Trophoblast cell (in vitro differentiated cells and primary cell): ENCODE results near the gene AKAP8.

Experiments used
- DNase-seq, 2 donors: peaks; one replicate each; pipeline ENCODE4 v3.0.0-alpha.2; 2016
- H2AFZ ChIP-seq: 2 replicates; pipeline ENCODE4 v1.6.1; 2013; ENCODE audit warnings: low read length, moderate library complexity, mild to moderate bottlenecking; ENCODE audit not compliant: insufficient read depth, poor library complexity
- H2AK5ac ChIP-seq: 2 replicates; pipeline ENCODE4 v1.6.1; 2013; ENCODE audit warnings: mild to moderate bottlenecking, low read length
- H2BK120ac ChIP-seq: 2 replicates; pipeline ENCODE4 v1.6.1; 2013; ENCODE audit warnings: low read length, mild to moderate bottlenecking, moderate library complexity; ENCODE audit not compliant: insufficient read depth, poor library complexity
- H2BK12ac ChIP-seq: 2 replicates; pipeline ENCODE4 v1.6.1; 2013; ENCODE audit warnings: mild to moderate bottlenecking, low read length, moderate library complexity
- H2BK5ac ChIP-seq: 2 replicates; pipeline ENCODE4 v1.6.1; 2013; ENCODE audit warnings: low read length, low read depth, moderate library complexity, mild to moderate bottlenecking; ENCODE audit not compliant: poor library complexity
- H3K14ac ChIP-seq: 2 replicates; pipeline ENCODE4 v1.6.1; 2013; ENCODE audit warnings: mild to moderate bottlenecking, low read length
- H3K18ac ChIP-seq: 2 replicates; pipeline ENCODE4 v1.6.1; 2013; ENCODE audit warnings: mild to moderate bottlenecking, low read length
- H3K23ac ChIP-seq: 2 replicates; pipeline ENCODE4 v1.6.1; 2013; ENCODE audit warnings: low read length
- H3K27ac ChIP-seq: 2 replicates; pipeline ENCODE4 v1.5.1; 2013; ENCODE audit warnings: low read depth, mild to moderate bottlenecking, inconsistent platforms, low read length, moderate library complexity
- H3K27me3 ChIP-seq: 2 replicates; pipeline ENCODE4 v1.6.1; 2013; ENCODE audit warnings: inconsistent platforms, mild to moderate bottlenecking, low read length, moderate library complexity; ENCODE audit not compliant: insufficient read depth
- H3K36me3 ChIP-seq, 2 experiments: 1 replicate in 1 of 2; 2 replicates in 1 of 2; pipeline ENCODE4 v1.6.1; 2013; ENCODE audit warnings: low read length in 2 of 2, mild to moderate bottlenecking in 2 of 2, moderate library complexity in 1 of 2; ENCODE audit not compliant: insufficient read depth in 2 of 2, control insufficient read depth in 1 of 2
- H3K4ac ChIP-seq: 2 replicates; pipeline ENCODE4 v1.6.1; 2013; ENCODE audit warnings: low read depth, mild to moderate bottlenecking, low read length, moderate library complexity
- H3K4me1 ChIP-seq, 2 experiments: 1 replicate in 1 of 2; 2 replicates in 1 of 2; pipeline ENCODE4 v1.6.1; 2013; ENCODE audit warnings: low read length in 2 of 2, mild to moderate bottlenecking in 2 of 2, moderate library complexity in 1 of 2; ENCODE audit not compliant: insufficient read depth in 2 of 2, control insufficient read depth in 1 of 2
- H3K4me2 ChIP-seq: 2 replicates; pipeline ENCODE4 v1.6.1; 2013; ENCODE audit warnings: inconsistent platforms, mild to moderate bottlenecking, low read length, moderate library complexity
- H3K4me3 ChIP-seq: 2 replicates; pipeline ENCODE4 v1.5.1; 2013; ENCODE audit warnings: mild to moderate bottlenecking, low read depth, low read length, inconsistent platforms
- H3K79me1 ChIP-seq: one replicate; pipeline ENCODE4 v1.6.1; 2013; ENCODE audit warnings: low read length
- H3K79me2 ChIP-seq: 2 replicates; pipeline ENCODE4 v1.6.1; 2013; ENCODE audit warnings: low read length, mild to moderate bottlenecking; ENCODE audit not compliant: control insufficient read depth, insufficient read depth, poor library complexity
- H3K9ac ChIP-seq: 2 replicates; pipeline ENCODE4 v1.6.1; 2013; ENCODE audit warnings: mild to moderate bottlenecking, low read length
- H3K9me3 ChIP-seq: 2 replicates; pipeline ENCODE4 v1.6.1; 2013; ENCODE audit warnings: low read depth, mild to moderate bottlenecking, control low read depth, inconsistent platforms, low read length; ENCODE audit not compliant: insufficient read depth
- H4K12ac ChIP-seq: 2 replicates; pipeline ENCODE4 v1.6.1; 2013; ENCODE audit warnings: low read depth, mild to moderate bottlenecking, low read length, moderate library complexity
- H4K8ac ChIP-seq: 2 replicates; pipeline ENCODE4 v1.6.1; 2013; ENCODE audit warnings: low read depth, mild to moderate bottlenecking, low read length, moderate library complexity
- H4K91ac ChIP-seq: one replicate; pipeline ENCODE4 v1.6.1; 2013; ENCODE audit warnings: low read depth, mild to moderate bottlenecking, low read length, moderate library complexity
- WGBS: extraction: QIAGEN DNeasy Blood & Tissue Kit; methylation state at CpG from one replicate; pipeline ENCODE4 v1.1.7; 2013; ENCODE audit warnings: missing lambda C conversion rate; ENCODE audit not compliant: insufficient read length, insufficient coverage; ENCODE audit errors: extremely low coverage; 5-methylcytosine and 5-hydroxymethylcytosine counted together

The AKAP8 gene

GRCh38 chr19:15358918-15359317 is 20.7 kb downstream of the AKAP8 start:
- no peak overlapping the region for H4K12ac ChIP-seq
- no peaks in the 10 kb centered on the region for H3K79me1 ChIP-seq
- H3K79me2 ChIP-seq, result no peaks in the 10 kb centered on the region
- no peak overlapping the region for H3K4me3 ChIP-seq
- H3K4me2 ChIP-seq, result no peak overlapping the region
- H3K9ac ChIP-seq, result no peak overlapping the region
- no peak overlapping the region for H3K27ac ChIP-seq
- no peak overlapping the region for H2BK120ac ChIP-seq
- H2AFZ ChIP-seq, result no peak overlapping the region
- no peak overlapping the region for H3K23ac ChIP-seq
- H3K18ac ChIP-seq, result no peak overlapping the region
- no peaks in the 10 kb centered on the region for H3K9me3 ChIP-seq
- H3K27me3 ChIP-seq, result no peaks in the 10 kb centered on the region
- no peaks in the 10 kb centered on the region for H3K4me1 ChIP-seq
- H3K36me3 ChIP-seq, result peaks cover 63 to 67% of the 10 kb centered on the region in 2 experiments
- H3K14ac ChIP-seq, result no peak overlapping the region
- H4K8ac ChIP-seq, result no peak overlapping the region
- no CpG with 5 or more reads among the region's 3 CpGs for WGBS
- H4K91ac ChIP-seq, result no peak overlapping the region
- DNase-seq, result no peak
- H2AK5ac ChIP-seq, result no peak overlapping the region
- H3K4ac ChIP-seq, result no peak overlapping the region
- H2BK5ac ChIP-seq, result no peak overlapping the region
- H2BK12ac ChIP-seq, result no peak overlapping the region

GRCh38 chr19:15357906-15358305 is 21.7 kb downstream of the AKAP8 start:
- Histone ChIP-seq H3K9ac (no peak overlapping the region), H3K14ac (no peak overlapping the region), H3K27ac (no peak overlapping the region), H4K8ac (no peak overlapping the region), H2BK12ac (no peak overlapping the region), H3K4me1 (no peaks in the 10 kb centered on the region), H3K18ac (no peak overlapping the region), H4K91ac (no peak overlapping the region), H3K9me3 (no peaks in the 10 kb centered on the region), H2AFZ (no peak overlapping the region), H3K4ac (no peak overlapping the region), H2BK5ac (no peak overlapping the region), H3K79me2 (no peaks in the 10 kb centered on the region), H4K12ac (no peak overlapping the region), H3K23ac (no peak overlapping the region), H3K79me1 (no peaks in the 10 kb centered on the region), H3K36me3 (peaks cover 65 to 73% of the 10 kb centered on the region in 2 experiments), H3K27me3 (no peaks in the 10 kb centered on the region), H2AK5ac (no peak overlapping the region), H3K4me2 (no peak overlapping the region), H3K4me3 (no peak overlapping the region), H2BK120ac (no peak overlapping the region)
- no CpG with 5 or more reads among the region's 4 CpGs for WGBS
- DNase-seq, result no peak

- Histone ChIP-seq H3K4ac (no peak overlapping the region), H3K4me2 (no peak overlapping the region), H3K23ac (no peak overlapping the region), H3K18ac (no peak overlapping the region), H3K4me1 (no peaks in the 10 kb centered on the region), H3K79me1 (no peaks in the 10 kb centered on the region), H3K27me3 (no peaks in the 10 kb centered on the region), H3K36me3 (peaks cover 44 to 54% of the 10 kb centered on the region in 2 experiments), H3K79me2 (no peaks in the 10 kb centered on the region), H4K12ac (peak overlapping the region; percentile 17), H3K14ac (no peak overlapping the region), H4K91ac (no peak overlapping the region), H3K27ac (no peak overlapping the region), H2BK12ac (no peak overlapping the region), H2AK5ac (no peak overlapping the region), H3K9me3 (no peaks in the 10 kb centered on the region), H2BK5ac (no peak overlapping the region), H3K9ac (no peak overlapping the region), H2AFZ (no peak overlapping the region), H4K8ac (no peak overlapping the region), H3K4me3 (no peak overlapping the region), H2BK120ac (no peak overlapping the region)
- no peak for DNase-seq
- WGBS, result no CpG with 5 or more reads among the region's 27 CpGs
These were observed 24.9 kb downstream of the AKAP8 start for GRCh38 chr19:15354566-15355296.

GRCh38 chr19:15353908-15354307 is 25.7 kb downstream of the AKAP8 start:
- Histone ChIP-seq H4K8ac (no peak overlapping the region), H3K18ac (no peak overlapping the region), H2AK5ac (no peak overlapping the region), H4K12ac (no peak overlapping the region), H2BK5ac (no peak overlapping the region), H3K14ac (no peak overlapping the region), H3K36me3 (peaks cover 42 to 45% of the 10 kb centered on the region in 2 experiments), H3K27me3 (no peaks in the 10 kb centered on the region), H2AFZ (no peak overlapping the region), H3K4ac (no peak overlapping the region), H2BK120ac (no peak overlapping the region), H3K9ac (no peak overlapping the region), H2BK12ac (no peak overlapping the region), H3K79me2 (no peaks in the 10 kb centered on the region), H3K4me1 (no peaks in the 10 kb centered on the region), H4K91ac (no peak overlapping the region), H3K27ac (no peak overlapping the region), H3K4me2 (no peak overlapping the region), H3K23ac (no peak overlapping the region), H3K9me3 (no peaks in the 10 kb centered on the region), H3K4me3 (no peak overlapping the region), H3K79me1 (no peaks in the 10 kb centered on the region)
- WGBS, result no CpG with 5 or more reads among the region's 4 CpGs
- no peak for DNase-seq
